Common myeloid progenitor, CD34-positive (primary cell): ENCODE data around the gene OSBPL9.
"Not testable (repeated sequence)": the region's sequence is repeated elsewhere in the genome, so short reads cannot be mapped to it uniquely, and the experiment has no call there.

Source experiments
- CTCF ChIA-PET: fragments of 350-600 bp; sonication (Branson Sonifier 250); formaldehyde crosslinking; loops from one replicate; lab custom pipeline; 2021; ENCODE audit warnings: antibody characterized with exemption; lab: Charles Lee
- POLR2A ChIA-PET: fragments of 350-600 bp; sonication (Branson Sonifier 250); formaldehyde crosslinking; loops from one replicate; lab custom pipeline; 2021; ENCODE audit warnings: antibody characterized with exemption; lab: Charles Lee
- DNase-seq, 3 donors: peaks; one replicate each; pipeline versions ENCODE4 v3.0.0 to v3.0.0-alpha.2; 2013
- H3K27ac ChIP-seq, 2 experiments: 1 replicate in 1 of 2; 2 replicates in 1 of 2; pipeline ENCODE4 v1.7.0; 2013; ENCODE audit warnings: inconsistent platforms in 2 of 2, low read length in 2 of 2, mild to moderate bottlenecking in 2 of 2, low read depth in 1 of 2, moderate library complexity in 1 of 2; ENCODE audit not compliant: severe bottlenecking in 2 of 2, insufficient read depth in 1 of 2, poor library complexity in 1 of 2
- H3K27me3 ChIP-seq, 5 experiments: replicated peaks in 2 of 5; 1 replicate in 3 of 5; 2 replicates in 2 of 5; pipeline versions ENCODE4 v1.6.1 to v1.7.0; 2013; ENCODE audit warnings: low read length in 4 of 5, mild to moderate bottlenecking in 2 of 5, moderate library complexity in 2 of 5, inconsistent platforms in 1 of 5; ENCODE audit not compliant: insufficient read depth in 5 of 5, control insufficient read depth in 4 of 5
- H3K36me3 ChIP-seq, 4 experiments: 1 replicate in 2 of 4; 2 replicates in 2 of 4; pipeline versions ENCODE4 v1.6.1 to v1.7.0; 2013; ENCODE audit warnings: low read length in 3 of 4, control low read depth in 1 of 4, mild to moderate bottlenecking in 1 of 4; ENCODE audit not compliant: control insufficient read depth in 4 of 4, insufficient read depth in 4 of 4
- H3K4me1 ChIP-seq, 4 experiments: 1 replicate in 3 of 4; 2 replicates in 1 of 4; pipeline versions ENCODE4 v1.6.1 to v1.7.1; 2013; ENCODE audit warnings: low read length in 3 of 4, mild to moderate bottlenecking in 3 of 4, control low read depth in 1 of 4, inconsistent platforms in 1 of 4, moderate library complexity in 1 of 4; ENCODE audit not compliant: control insufficient read depth in 4 of 4, insufficient read depth in 4 of 4; ENCODE audit errors: control extremely low read depth in 1 of 4
- H3K4me3 ChIP-seq, 7 experiments: 1 replicate in 4 of 7; 2 replicates in 3 of 7; pipeline versions ENCODE4 v1.5.1 to v1.7.0; 2013; ENCODE audit warnings: mild to moderate bottlenecking in 7 of 7, low read length in 6 of 7, moderate library complexity in 6 of 7, inconsistent platforms in 2 of 7, low read depth in 2 of 7, control low read depth in 1 of 7; ENCODE audit not compliant: insufficient read depth in 4 of 7, control insufficient read depth in 1 of 7; ENCODE audit errors: extremely low read depth in 1 of 7
- H3K9me3 ChIP-seq, 5 experiments: 1 replicate in 4 of 5; 2 replicates in 1 of 5; pipeline versions ENCODE4 v1.6.1 to v1.7.1; 2013; ENCODE audit warnings: low read length in 4 of 5, mild to moderate bottlenecking in 2 of 5, inconsistent platforms in 1 of 5, low read depth in 1 of 5, moderate library complexity in 1 of 5; ENCODE audit not compliant: control insufficient read depth in 4 of 5, insufficient read depth in 2 of 5; ENCODE audit errors: control extremely low read depth in 1 of 5
- WGBS: methylation state at CpG from one replicate; pipeline ENCODE4 v1.1.5; 2013; ENCODE audit not compliant: insufficient coverage; 5-methylcytosine and 5-hydroxymethylcytosine counted together

Gene OSBPL9

GRCh38 chr1:51731998-51732397 is 115.1 kb downstream of the OSBPL9 start:
- H3K36me3 ChIP-seq = no peaks in the 10 kb centered on the region
- ChIA-PET POLR2A (no interaction called here), CTCF (interaction anchor here (0.8 to 3.0 kb wide), 4 partner anchors 9 to 104 kb away, joined by 3 to 12 read pairs (median 4); no protein-coding TSS in a partner anchor)
- no peak overlapping the region for H3K4me3 ChIP-seq
- peaks cover 12 to 44% (median 34%) of the 10 kb centered on the region in 4 experiments for H3K4me1 ChIP-seq
- H3K27me3 ChIP-seq = no peaks in the 10 kb centered on the region
- peak overlapping the region in 1 of 2 experiments; percentile 14 for H3K27ac ChIP-seq
- no peaks in the 10 kb centered on the region for H3K9me3 ChIP-seq
- WGBS = 100% methylated on average over 1 of the region's 4 CpGs
- no peak for DNase-seq

GRCh38 chr1:51732701-51733425 is 116.0 kb downstream of the OSBPL9 start:
- no peak overlapping the region for H3K4me3 ChIP-seq
- H3K4me1 ChIP-seq = peaks cover 12 to 51% (median 37%) of the 10 kb centered on the region in 4 experiments
- POLR2A ChIA-PET = no interaction called here
- no peaks in the 10 kb centered on the region for H3K36me3 ChIP-seq
- CTCF ChIA-PET = interaction anchor here (0.8 to 3.0 kb wide), 4 partner anchors 8 to 105 kb away, joined by 3 to 12 read pairs (median 4); no protein-coding TSS in a partner anchor
- no peak for DNase-seq
- H3K27ac ChIP-seq = no peak overlapping the region
- no peaks in the 10 kb centered on the region for H3K9me3 ChIP-seq
- 98% methylated on average over 4 of the region's 4 CpGs for WGBS
- no peaks in the 10 kb centered on the region for H3K27me3 ChIP-seq

GRCh38 chr1:51733426-51733774 is 116.5 kb downstream of the OSBPL9 start:
- not testable (repeated sequence) for H3K27me3 ChIP-seq, H3K27ac ChIP-seq, DNase-seq, H3K36me3 ChIP-seq, H3K9me3 ChIP-seq, H3K4me3 ChIP-seq
- peaks cover 12 to 48% (median 37%) of the 10 kb centered on the region in 4 experiments for H3K4me1 ChIP-seq
- WGBS = 100% methylated on average over 5 of the region's 7 CpGs
- ChIA-PET POLR2A (interaction anchor here (0.7 kb wide), 1 partner anchor 1549 kb away, joined by 3 read pairs; no protein-coding TSS in a partner anchor), CTCF (interaction anchor here (0.9 kb wide), 1 partner anchor 18 kb away, joined by 4 read pairs; no protein-coding TSS in a partner anchor)

- ChIA-PET POLR2A (interaction anchor here (0.7 kb wide), 1 partner anchor 1549 kb away, joined by 3 read pairs; no protein-coding TSS in a partner anchor), CTCF (interaction anchor here (0.9 kb wide), 1 partner anchor 17 kb away, joined by 4 read pairs; no protein-coding TSS in a partner anchor)
- Histone ChIP-seq H3K36me3 (no peaks in the 10 kb centered on the region), H3K27me3 (no peaks in the 10 kb centered on the region), H3K27ac (no peak overlapping the region), H3K4me1 (peaks cover 12 to 43% (median 31%) of the 10 kb centered on the region in 4 experiments), H3K9me3 (no peaks in the 10 kb centered on the region), H3K4me3 (no peak overlapping the region)
- DNase-seq = no peak
- WGBS = 92% methylated on average over 4 of the region's 7 CpGs
These were observed 117.1 kb downstream of the OSBPL9 start for GRCh38 chr1:51733793-51734522.

- ChIA-PET CTCF (no interaction called here), POLR2A (no interaction called here)
- H3K4me3 ChIP-seq = peak overlapping the region in 1 of 7 experiments; percentile 16
- peaks cover 10 to 37% (median 29%) of the 10 kb centered on the region in 4 experiments for H3K4me1 ChIP-seq
- no peaks in the 10 kb centered on the region for H3K9me3 ChIP-seq
- no peaks in the 10 kb centered on the region for H3K27me3 ChIP-seq
- peak in 2 of 3 donors; percentile 24 to 27 for DNase-seq
- no peaks in the 10 kb centered on the region for H3K36me3 ChIP-seq
- H3K27ac ChIP-seq = peak overlapping the region in 1 of 2 experiments; percentile 25
- WGBS = 75% methylated on average over 4 of the region's 7 CpGs
These were observed 118.2 kb downstream of the OSBPL9 start for GRCh38 chr1:51734896-51735745.

- Histone ChIP-seq H3K4me3 (no peak overlapping the region), H3K27ac (no peak overlapping the region), H3K27me3 (no peaks in the 10 kb centered on the region), H3K9me3 (no peaks in the 10 kb centered on the region), H3K36me3 (no peaks in the 10 kb centered on the region), H3K4me1 (peaks cover 4 to 33% (median 27%) of the 10 kb centered on the region in 4 experiments)
- ChIA-PET POLR2A (no interaction called here), CTCF (no interaction called here)
- no CpG with 5 or more reads among the region's 5 CpGs for WGBS
- DNase-seq = no peak
These were observed 118.9 kb downstream of the OSBPL9 start for GRCh38 chr1:51735746-51736254.
